Nephron (organoid): ENCODE data around the gene TBC1D17.

Experiments used
- H3K27ac Mint-ChIP-seq, 3 experiments: 2 replicates each; pipeline ENCODE4 v1.8.0; 2020; ENCODE audit warnings: mixed read lengths in 3 of 3, mild to moderate bottlenecking in 2 of 3, moderate library complexity in 1 of 3
- H3K27me3 Mint-ChIP-seq: 2 replicates; pipeline ENCODE4 v1.8.0; 2021; ENCODE audit warnings: low read depth, mild to moderate bottlenecking, moderate library complexity, mixed read lengths
- H3K36me3 Mint-ChIP-seq: 2 replicates; pipeline ENCODE4 v1.8.0; 2020; ENCODE audit warnings: low read depth, mixed read lengths
- H3K4me1 Mint-ChIP-seq: 2 replicates; pipeline ENCODE4 v1.8.0; 2020; ENCODE audit warnings: mixed read lengths
- H3K4me3 Mint-ChIP-seq, 3 experiments: 2 replicates each; pipeline ENCODE4 v1.8.0; 2020; ENCODE audit warnings: mild to moderate bottlenecking in 3 of 3, mixed read lengths in 3 of 3, moderate library complexity in 2 of 3
- H3K9me3 Mint-ChIP-seq: 2 replicates; pipeline ENCODE4 v1.8.0; 2020; ENCODE audit warnings: mixed read lengths
- CTCF ChIP-seq, 3 experiments: fragments of 200-600 bp; sonication (generic); IDR thresholded peaks; one replicate each; pipeline ENCODE4 v1.5.0; 2021; ENCODE audit warnings: antibody characterized with exemption in 3 of 3; ENCODE audit not compliant: unreplicated experiment in 3 of 3

The TBC1D17 gene

GRCh38 chr19:49906879-49907564, 29.5 kb downstream of the TBC1D17 start:
- no peaks in the 10 kb centered on the region for H3K9me3 Mint-ChIP-seq

GRCh38 chr19:49907745-49908446, 30.4 kb downstream of the TBC1D17 start:
- no peak for TF ChIP-seq CTCF (IDR thresholded peaks at IDR 0.05; ENCODE audit: unreplicated experiment in 3 of 3)
- H3K36me3 Mint-ChIP-seq, result peaks cover 41% of the 10 kb centered on the region

More at GRCh38 chr19:49906879-49907564, 29.5 kb downstream of the TBC1D17 start:
- Mint-ChIP-seq H3K4me3 (no peak overlapping the region), H3K4me1 (peaks cover 10% of the 10 kb centered on the region), H3K27me3 (no peaks in the 10 kb centered on the region), H3K27ac (no peak overlapping the region), H3K36me3 (peaks cover 36% of the 10 kb centered on the region)
- TF ChIP-seq CTCF (IDR thresholded peaks at IDR 0.05; ENCODE audit: unreplicated experiment in 3 of 3), result no peak

GRCh38 chr19:49908480-49909420, 31.2 kb downstream of the TBC1D17 start:
- peaks cover 49% of the 10 kb centered on the region for H3K36me3 Mint-ChIP-seq
- no peak overlapping the region for H3K27ac Mint-ChIP-seq
- H3K4me3 Mint-ChIP-seq, result no peak overlapping the region
- no peaks in the 10 kb centered on the region for H3K27me3 Mint-ChIP-seq
- H3K4me1 Mint-ChIP-seq, result peaks cover 17% of the 10 kb centered on the region
- no peak for TF ChIP-seq CTCF (IDR thresholded peaks at IDR 0.05; ENCODE audit: unreplicated experiment in 3 of 3)
- H3K9me3 Mint-ChIP-seq, result no peaks in the 10 kb centered on the region

More at GRCh38 chr19:49907745-49908446, 30.4 kb downstream of the TBC1D17 start:
- no peaks in the 10 kb centered on the region for H3K9me3 Mint-ChIP-seq
- no peak overlapping the region for H3K27ac Mint-ChIP-seq
- H3K4me1 Mint-ChIP-seq, result peaks cover 12% of the 10 kb centered on the region
- no peaks in the 10 kb centered on the region for H3K27me3 Mint-ChIP-seq
- H3K4me3 Mint-ChIP-seq, result no peak overlapping the region

GRCh38 chr19:49910179-49910578, 32.7 kb downstream of the TBC1D17 start:
- H3K36me3 Mint-ChIP-seq, result peaks cover 62% of the 10 kb centered on the region
- no peaks in the 10 kb centered on the region for H3K9me3 Mint-ChIP-seq
- H3K27me3 Mint-ChIP-seq, result no peaks in the 10 kb centered on the region
- H3K4me1 Mint-ChIP-seq, result peaks cover 17% of the 10 kb centered on the region
- TF ChIP-seq CTCF (IDR thresholded peaks at IDR 0.05; ENCODE audit: unreplicated experiment in 3 of 3), result no peak
- H3K4me3 Mint-ChIP-seq, result no peak overlapping the region
- H3K27ac Mint-ChIP-seq, result no peak overlapping the region

- Mint-ChIP-seq H3K36me3 (peaks cover 64% of the 10 kb centered on the region), H3K4me1 (peaks cover 17% of the 10 kb centered on the region), H3K4me3 (no peak overlapping the region), H3K27ac (peak overlapping the region; percentile 73 to 87 (median 79)), H3K27me3 (no peaks in the 10 kb centered on the region), H3K9me3 (no peaks in the 10 kb centered on the region)
- TF ChIP-seq CTCF (IDR thresholded peaks at IDR 0.05; ENCODE audit: unreplicated experiment in 3 of 3), result no peak
These were observed 34.1 kb downstream of the TBC1D17 start for GRCh38 chr19:49911381-49912145.
